K562 (cell line): Measurements from ENCODE around the gene MTTP. TPM values are rescaled to one million over a fixed set of nuclear protein-coding genes. Genes with fewer than 3 reads are reported as not detected.

Experiments used
- CTCF ChIP-seq, 3 experiments: IDR thresholded peaks in 2 of 3; conservative IDR thresholded peaks in 1 of 3; 2 replicates each; pipeline ENCODE4 v1.5.1; 2011 to 2012; ENCODE audit warnings: low read length in 3 of 3, mild to moderate bottlenecking in 3 of 3, control low read depth in 2 of 3, improper control_type of control experiment in 1 of 3, inconsistent platforms in 1 of 3, low read depth in 1 of 3, mixed read lengths in 1 of 3, moderate library complexity in 1 of 3; ENCODE audit not compliant: insufficient read depth in 2 of 3
- GTF3C2 ChIP-seq: IDR thresholded peaks from 3 replicates; pipeline ENCODE4 v1.6.1; 2011; ENCODE audit warnings: borderline replicate concordance, mild to moderate bottlenecking, moderate library complexity; ENCODE audit not compliant: insufficient read length; ENCODE audit errors: extremely low read depth
- IFI16 ChIP-seq: fragments of 250-450 bp; sonication (Bioruptor Pico); IDR thresholded peaks from 2 replicates; pipeline ENCODE4 v2.1.2; 2022; ENCODE audit warnings: mild to moderate bottlenecking, inconsistent platforms
- NR4A1 ChIP-seq, 2 experiments: fragments of 250-450 bp in 1 of 2; fragments of 450-650 bp in 1 of 2; sonication (Bioruptor Pico) in 1 of 2; IDR thresholded peaks; 2 replicates each; pipeline versions ENCODE4 v1.4.0 to v1.6.1; 2016 to 2020; ENCODE audit warnings: mild to moderate bottlenecking in 2 of 2, missing compliant biosample characterization in 1 of 2, missing genetic modification characterization in 1 of 2, moderate library complexity in 1 of 2
- PML ChIP-seq: IDR thresholded peaks from 2 replicates; pipeline ENCODE4 v1.6.1; 2012; ENCODE audit warnings: low read length, inconsistent platforms
- SIN3B ChIP-seq: fragments of 450-650 bp; IDR thresholded peaks from 2 replicates; pipeline ENCODE4 v1.6.1; 2017; ENCODE audit warnings: low read depth, mild to moderate bottlenecking, moderate library complexity
- SMAD4 ChIP-seq: fragments of 250-450 bp; sonication (Bioruptor Pico); conservative IDR thresholded peaks from 2 replicates; pipeline ENCODE4 v1.8.0; 2021; ENCODE audit warnings: inconsistent platforms, mild to moderate bottlenecking, moderate library complexity
- SMARCB1 ChIP-seq: IDR thresholded peaks from 2 replicates; pipeline ENCODE4 v1.6.1; 2011; ENCODE audit warnings: improper control_type of control experiment, low read depth; ENCODE audit not compliant: insufficient read length
- SUPT5H ChIP-seq: fragments of 450-650 bp; IDR thresholded peaks from 2 replicates; pipeline ENCODE4 v1.6.1; 2016
- USF2 ChIP-seq: sonication (generic); formaldehyde crosslinking; IDR thresholded peaks from 2 replicates; pipeline ENCODE4 v1.5.0; 2020; ENCODE audit warnings: missing genetic modification reagents
- WHSC1 ChIP-seq: IDR thresholded peaks from one replicate; pipeline ENCODE4 v1.6.1; 2012; ENCODE audit warnings: low read length, control low read depth, inconsistent platforms
- XRCC4 ChIP-seq: IDR thresholded peaks from one replicate; pipeline ENCODE4 v1.6.1; 2011; ENCODE audit not compliant: insufficient read depth, insufficient read length; ENCODE audit errors: extremely low read depth
- ZNF212 ChIP-seq: fragments of 450-650 bp; formaldehyde crosslinking; IDR thresholded peaks from 2 replicates; pipeline ENCODE4 v1.4.0; 2020; ENCODE audit warnings: mild to moderate bottlenecking
- ZNF395 ChIP-seq: fragments of 200-800 bp; sonication (Bioruptor generic); IDR thresholded peaks from 2 replicates; pipeline ENCODE4 v1.6.1; 2017; ENCODE audit warnings: missing genetic modification characterization, missing compliant biosample characterization
- ZNF518B ChIP-seq: fragments of 250-450 bp; sonication (Bioruptor Pico); IDR thresholded peaks from 2 replicates; pipeline ENCODE4 v1.5.0; 2021; ENCODE audit warnings: mild to moderate bottlenecking, moderate library complexity
- ZNF668 ChIP-seq: fragments of 250-450 bp; sonication (Bioruptor Pico); IDR thresholded peaks from 2 replicates; pipeline ENCODE4 v1.8.0; 2022; ENCODE audit warnings: mild to moderate bottlenecking, inconsistent platforms
- polyA plus RNA-seq, 8 experiments: library from polyadenylated mRNA; depleted of rRNA in 4 of 8; stranded (reverse) in 5 of 8; unstranded in 3 of 8; fragments of >200 nt; fragmentation: Nextera tagmentation in 2 of 8; fragmentation: Illumina TruSeq in 1 of 8; extraction: Ambion mirVana in 2 of 8; extraction: Trizol in 1 of 8; gene quantifications; 2 replicates each; pipeline versions ENCODE4 v1.2.1 to v1.2.3, GENCODE V29; 2011 to 2014; ENCODE audit warnings: inconsistent platforms in 1 of 8, missing spikeins in 1 of 8
- total RNA-seq, 7 experiments: library from RNA; depleted of rRNA in 6 of 7; stranded (reverse); fragments of >200 nt in 6 of 7; fragmentation: Illumina TruSeq in 2 of 7; extraction: Trizol in 2 of 7; gene quantifications; 2 replicates each; pipeline versions ENCODE4 v1.2.1 to v1.2.3, GENCODE V29; 2011 to 2021; ENCODE audit warnings: low replicate concordance in 1 of 7

Gene MTTP
- total and polyA plus RNA-seq, 9 of the 15 experiments (the other 6 are each of a cell fraction or from before 2014, with no cell fraction given) = 0.01 to 0.29 (median 0.04) TPM; not detected in 2

- TF ChIP-seq WHSC1 (no peak), PML (peak; percentile 72; the same call in 1 of the 2 replicates), ZNF212 (CRISPR knock-in tag) (no peak), GTF3C2 (no peak), SMARCB1 (no peak), ZNF668 (no peak), SIN3B (peak; percentile 73), USF2 (CRISPR knock-in tag) (no peak), SMAD4 (CRISPR knock-in tag) (0 out of 2 replicates have a peak, but pooled peaks have one; percentile 26), NR4A1 (CRISPR knock-in tag; IDR thresholded peaks at IDR 0.05) (no peak), NR4A1 (tag; IDR thresholded peaks at IDR 0.05) (no peak), ZNF518B (CRISPR knock-in tag) (no peak), ZNF395 (no peak), CTCF (IDR thresholded peaks at IDR 0.05 in 2 of 3, conservative IDR thresholded peaks at IDR 0.05 in 1 of 3; ENCODE audit: insufficient read depth in 2 of 3, low read depth in 1 of 3, low read length in 3 of 3) (no peak), SUPT5H (peak; percentile 81), IFI16 (CRISPR knock-in tag) (no peak), XRCC4 (no peak)
These were observed 11.1 kb upstream of the MTTP start, which contains the start of gene TRMT10A (continued) for GRCh38 chr4:99563310-99564186.
